Activated CD8-positive, alpha-beta memory T cell treated with anti-CD3 and anti-CD28 coated beads, Interleukin-2, amount 50 U/mL, for 24 hours (primary cell): Measurements from ENCODE around the gene C3orf70.
"Not testable (repeated sequence)": the region's sequence is repeated elsewhere in the genome, so short reads cannot be mapped to it uniquely, and the experiment has no call there.

ENCODE experiments used
- DNase-seq: peaks from one replicate; pipeline ENCODE4 v3.0.0-alpha.2; 2020; ENCODE audit errors: extremely low read depth

Gene C3orf70

DNA sequence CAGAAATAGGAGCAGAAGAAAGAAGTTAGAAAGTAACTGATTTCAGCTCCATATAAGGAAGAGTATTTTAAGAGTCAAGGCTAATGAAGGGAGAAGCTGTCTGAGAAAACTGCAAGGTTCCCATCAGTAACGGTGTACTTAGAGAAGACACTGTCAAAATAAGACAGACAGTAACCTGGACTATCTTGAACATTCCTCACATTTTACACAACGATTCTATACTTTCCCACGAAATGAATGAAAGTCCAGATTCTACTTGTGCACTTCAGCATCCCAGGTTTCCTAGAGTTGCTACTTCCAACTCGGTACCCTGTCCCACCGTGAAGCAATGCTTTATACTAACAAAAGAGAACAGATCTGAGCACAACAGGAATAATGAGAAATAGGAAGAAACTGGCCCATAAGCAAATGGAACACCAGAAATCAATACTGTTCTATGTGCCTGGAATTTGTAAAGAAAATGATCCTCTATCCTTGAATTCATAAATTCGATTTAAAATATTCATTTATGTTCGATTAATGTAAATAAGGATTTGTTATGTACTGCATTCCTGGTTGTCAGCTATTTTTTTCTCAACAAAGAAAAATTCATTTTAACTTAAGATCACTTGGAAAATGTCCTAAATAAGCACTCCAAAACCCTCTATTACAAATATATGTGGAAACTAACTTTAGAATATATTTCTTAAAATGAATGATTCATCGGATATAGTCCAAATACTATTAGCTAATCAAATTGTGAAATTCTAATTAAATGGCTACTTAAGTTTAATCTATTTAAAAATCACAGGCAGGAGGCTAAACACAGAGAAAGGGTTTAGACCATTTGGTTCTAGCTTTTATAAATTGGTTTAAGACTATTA, 1.5 kb downstream of the C3orf70 start:
- DNase-seq = no peak

DNA sequence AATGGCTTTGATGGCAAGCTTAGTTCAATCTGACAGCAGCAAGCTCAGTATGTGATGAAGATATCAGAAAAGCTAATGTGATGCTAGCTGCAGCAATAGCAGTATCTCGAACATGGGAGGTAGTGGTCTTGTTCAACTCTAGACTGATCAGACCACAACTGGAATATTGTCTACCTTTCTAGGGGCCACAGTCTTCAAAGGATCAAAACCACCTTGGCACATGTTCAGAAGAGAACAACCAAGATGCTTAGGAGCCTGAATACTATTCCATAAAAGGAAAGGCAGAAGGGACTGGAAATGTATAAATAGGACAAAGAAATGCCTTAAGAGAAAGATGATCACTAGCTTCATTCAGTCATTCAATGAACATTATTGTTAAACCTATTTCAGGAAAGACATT, 2.3 kb downstream of the C3orf70 start:
- DNase-seq = no peak

DNA sequence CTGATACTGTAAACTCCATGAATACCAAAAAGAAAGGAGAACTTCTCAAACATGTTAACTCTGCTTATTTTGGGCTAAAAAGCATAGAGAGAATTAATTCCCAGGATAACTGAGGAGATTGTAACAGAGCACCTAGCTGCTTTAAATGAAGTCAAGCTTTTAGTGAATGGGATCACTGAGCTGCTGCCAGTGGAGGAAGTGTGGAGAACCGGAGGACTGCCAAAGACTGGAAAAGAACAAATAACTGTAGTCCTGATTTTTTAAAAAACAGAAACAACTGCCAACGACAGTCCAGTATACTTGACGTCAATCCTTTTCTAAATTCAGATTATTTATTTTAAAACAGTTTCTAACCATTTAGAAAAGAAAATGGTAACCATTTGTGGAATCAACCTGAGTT, 3.3 kb downstream of the C3orf70 start:
- no peak for DNase-seq

DNA sequence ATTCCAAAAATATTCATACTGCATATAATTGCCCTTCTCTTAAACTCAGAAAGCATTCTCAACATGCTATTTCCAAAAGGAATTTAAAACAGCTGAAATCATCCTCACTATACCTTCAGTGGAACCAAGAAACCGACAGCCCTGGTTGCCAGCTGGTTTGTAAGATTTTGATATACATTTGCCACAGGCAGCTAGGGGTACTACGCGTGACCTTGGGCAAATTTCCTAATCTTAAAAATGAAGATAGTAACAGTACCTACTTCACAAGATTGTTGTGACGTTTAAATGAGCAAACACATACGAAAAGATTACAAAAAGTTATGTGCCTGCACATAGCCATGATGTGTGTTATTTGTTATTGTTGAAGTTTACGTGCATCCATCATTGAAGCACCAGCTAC, 7.3 kb downstream of the C3orf70 start:
- DNase-seq = no peak

DNA sequence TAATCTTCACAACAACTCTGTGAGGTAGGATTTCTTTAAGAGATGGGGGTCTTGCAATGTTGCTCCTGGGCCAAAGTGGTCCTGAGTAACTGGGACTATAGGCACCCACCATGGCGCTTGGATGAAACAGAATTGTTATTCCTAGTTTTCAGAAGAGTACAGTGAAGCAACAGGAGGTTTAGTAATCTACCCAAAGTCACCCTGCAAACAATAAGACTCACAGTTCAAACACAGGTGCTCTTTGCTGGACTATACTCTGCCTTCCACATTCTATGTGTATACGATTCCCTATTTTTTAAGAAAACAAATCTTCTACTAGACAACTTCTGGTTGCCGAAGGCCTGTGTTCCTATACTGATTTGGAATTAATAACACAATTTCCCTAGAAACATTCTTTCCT, 8.1 kb downstream of the C3orf70 start:
- no peak for DNase-seq

DNA sequence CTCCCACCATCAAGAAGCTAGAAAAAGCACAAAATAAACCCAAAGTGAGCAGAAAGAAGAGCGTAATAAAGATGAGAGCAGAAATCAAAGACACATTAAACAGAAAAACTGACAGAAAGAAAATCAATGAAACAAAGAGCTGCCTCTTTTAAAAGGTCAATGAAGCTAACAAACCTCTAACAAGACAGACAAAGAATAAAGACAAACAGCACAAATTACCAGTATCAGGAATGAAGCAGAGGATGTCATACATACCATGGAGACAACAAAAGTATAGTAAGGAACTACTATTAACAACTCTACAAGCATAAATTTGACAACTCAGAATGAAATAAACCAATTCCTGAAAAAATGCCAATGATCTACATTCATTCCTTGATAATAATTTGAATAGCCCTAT, 15.0 kb downstream of the C3orf70 start:
- no peak for DNase-seq

DNA sequence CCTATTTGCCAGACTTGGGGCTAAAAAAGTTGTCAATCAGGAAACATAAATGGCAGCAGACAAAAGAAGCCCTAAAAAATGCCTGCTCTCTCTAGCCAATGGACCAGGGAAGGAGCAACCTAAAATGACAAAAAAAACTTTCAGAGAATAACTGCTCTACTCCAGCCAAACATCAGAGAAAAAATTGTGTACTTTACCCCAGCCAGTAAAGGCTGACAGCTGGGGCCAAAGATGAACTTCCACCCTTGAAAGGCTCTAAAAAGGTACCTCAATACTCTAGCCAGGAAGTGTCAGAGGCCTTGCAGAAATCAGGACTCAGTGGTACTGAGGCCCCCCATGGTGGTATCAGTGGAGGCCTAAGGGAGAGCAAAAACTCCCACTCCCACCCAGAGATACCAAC, 18.4 kb downstream of the C3orf70 start:
- DNase-seq = no peak

DNA sequence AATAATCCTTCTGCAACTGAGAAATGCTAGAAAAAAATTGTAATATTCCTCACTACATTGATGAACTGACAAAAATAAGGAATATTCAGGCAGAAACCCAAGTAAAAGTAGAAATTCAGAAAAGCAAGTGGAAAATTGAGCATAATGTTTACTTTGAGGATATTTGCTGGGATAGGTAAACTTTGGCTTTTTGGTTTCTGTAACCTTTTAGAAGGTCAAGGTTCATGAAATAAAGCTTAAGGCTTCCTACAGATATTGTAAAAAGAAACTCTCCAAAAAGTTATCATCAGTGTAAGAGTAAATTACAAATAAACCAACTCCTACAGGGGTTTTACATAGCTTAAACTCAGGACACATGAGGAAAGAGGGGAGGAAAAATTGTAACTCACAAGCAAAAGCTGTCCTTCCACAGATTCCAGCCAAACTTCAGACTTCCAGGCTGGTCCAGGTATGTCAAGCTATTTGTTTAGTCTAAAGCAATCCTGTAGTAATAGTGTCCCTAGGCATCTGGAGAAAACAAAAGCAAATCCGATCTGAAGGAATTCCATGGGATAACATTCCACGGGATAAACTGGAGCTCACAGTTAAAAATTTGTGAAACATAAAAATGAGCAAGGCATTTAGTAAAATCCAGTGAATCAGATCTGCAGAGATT, 21.1 kb downstream of the C3orf70 start:
- no peak for DNase-seq

DNA sequence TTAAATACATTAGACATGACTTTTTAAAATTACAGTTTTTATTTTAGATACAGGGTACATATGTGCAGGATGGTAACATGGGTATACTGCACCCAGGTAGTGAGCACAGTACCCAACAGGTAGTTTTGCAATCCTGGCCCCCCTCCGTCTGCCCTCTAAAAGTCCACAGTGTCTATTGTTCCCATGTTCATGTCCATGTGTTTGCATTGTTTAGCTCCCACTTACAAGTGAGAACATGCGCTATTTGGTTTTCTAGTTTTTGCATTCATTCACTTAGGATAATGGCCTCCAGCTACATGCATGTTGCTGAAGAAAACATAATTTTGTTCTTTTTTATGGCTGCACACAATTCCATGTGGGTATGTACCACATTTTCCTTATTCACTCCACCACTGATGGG, 23.8 kb downstream of the C3orf70 start:
- no peak for DNase-seq

DNA sequence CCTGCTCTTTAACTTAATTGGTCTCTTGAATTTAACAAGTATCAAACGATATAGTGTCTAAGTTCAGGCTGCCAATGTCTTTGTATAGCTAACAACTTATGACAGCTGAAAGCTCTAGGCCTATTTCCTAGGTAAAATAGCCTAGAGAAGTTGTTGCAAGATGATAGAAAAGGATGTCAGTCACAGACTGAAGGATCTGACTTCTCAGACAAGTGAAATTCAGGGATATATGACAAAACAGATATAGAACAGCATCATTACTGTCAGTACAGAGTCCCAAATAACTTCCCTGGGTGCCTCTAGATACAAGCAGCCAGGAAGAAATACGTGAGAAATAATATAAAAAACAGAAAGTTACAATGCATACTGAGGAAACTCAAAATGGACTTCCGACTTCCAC, 26.7 kb downstream of the C3orf70 start:
- DNase-seq = no peak

DNA sequence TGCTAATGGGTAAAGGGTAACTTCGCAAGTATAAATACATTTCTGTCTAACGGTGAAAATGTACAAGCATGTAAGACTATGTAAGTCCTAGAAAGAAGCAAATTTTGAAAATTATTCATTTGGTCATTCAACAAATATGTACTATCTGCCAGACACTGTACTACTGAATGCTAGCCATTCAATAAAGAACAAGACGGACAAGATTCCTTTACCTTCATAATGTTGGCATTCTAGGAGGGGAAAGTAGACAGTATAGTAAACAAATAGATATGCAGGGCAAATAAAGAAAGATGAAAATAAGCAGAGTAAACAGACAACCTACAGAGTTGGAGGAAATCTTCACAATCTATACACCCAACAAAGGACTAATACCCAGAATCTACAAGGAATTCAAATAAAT, 32.7 kb downstream of the C3orf70 start:
- DNase-seq = no peak

DNA sequence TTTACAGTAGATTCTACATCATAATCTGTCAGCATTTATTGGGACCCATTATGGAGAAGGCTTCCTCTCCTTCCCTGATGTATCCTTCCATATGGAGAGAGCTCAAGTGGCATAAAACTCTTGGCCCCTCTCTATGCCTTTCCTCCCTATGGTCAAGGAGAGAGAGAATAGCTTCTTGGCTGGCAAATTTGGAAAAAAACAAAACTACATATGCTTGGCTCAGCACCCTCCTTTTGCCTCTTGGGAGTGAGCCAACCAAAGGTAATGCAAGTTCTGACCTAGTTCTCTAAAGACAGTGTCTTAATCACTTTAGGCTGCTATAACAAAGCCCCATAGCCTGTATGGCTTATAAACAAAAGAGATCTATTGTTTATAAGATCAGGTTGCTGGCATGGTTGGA, 37.5 kb downstream of the C3orf70 start:
- no peak for DNase-seq

DNA sequence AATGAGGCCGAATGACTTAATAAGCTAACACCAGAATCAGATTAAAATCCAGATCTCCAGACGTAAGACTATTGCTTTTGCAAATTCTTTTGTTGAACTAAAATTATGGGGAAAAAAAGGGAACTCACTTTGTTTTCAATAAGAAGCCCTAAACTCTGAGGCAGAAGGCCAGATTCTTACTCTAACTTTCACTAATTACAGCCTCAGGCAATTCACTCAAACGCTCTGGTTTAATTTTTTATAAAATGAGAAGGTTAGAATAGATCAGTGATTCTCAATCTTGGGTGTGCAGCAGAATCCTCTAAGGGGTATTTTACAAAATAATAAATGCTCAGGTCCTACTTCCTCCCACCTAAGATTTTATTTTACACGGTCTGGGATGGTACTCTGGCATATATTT, 38.1 kb downstream of the C3orf70 start:
- DNase-seq = no peak

DNA sequence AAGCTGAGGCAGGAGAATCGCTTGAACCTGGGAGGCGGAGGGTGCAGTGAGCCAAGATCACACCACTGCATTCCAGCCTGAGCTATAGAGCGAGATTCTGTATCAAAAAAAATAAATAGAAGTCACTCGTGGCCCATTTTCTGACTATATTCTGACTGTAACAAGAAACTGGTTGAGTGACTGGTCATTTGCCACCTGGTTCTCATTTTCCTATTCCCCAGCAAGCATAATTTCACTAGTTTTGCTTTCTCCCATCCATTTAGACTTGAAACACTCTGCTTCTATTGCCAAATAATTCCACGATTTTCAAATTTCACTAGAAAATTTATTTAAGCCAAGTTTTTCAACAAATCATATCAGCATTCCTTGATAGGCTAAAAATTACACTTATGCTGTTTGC, 40.7 kb downstream of the C3orf70 start:
- DNase-seq = no peak

DNA sequence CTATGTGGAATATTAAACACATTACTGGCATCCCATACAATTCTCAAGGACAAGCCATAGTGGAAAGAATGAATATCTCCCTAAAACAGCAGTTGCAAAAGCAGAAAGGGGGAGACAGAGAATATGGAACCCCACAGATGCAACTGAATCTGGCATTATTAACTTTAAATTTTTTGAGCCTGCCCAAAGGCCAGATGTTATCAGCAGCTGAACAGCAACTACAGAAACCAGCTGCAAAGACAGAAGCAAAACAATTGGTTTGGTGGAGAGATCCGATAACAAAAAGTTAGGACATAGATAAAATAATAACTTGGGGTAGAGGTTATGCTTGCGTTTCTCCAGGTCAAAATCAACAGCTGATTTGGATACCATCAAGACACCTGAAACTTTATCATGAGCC, 43.8 kb downstream of the C3orf70 start:
- DNase-seq = not testable (repeated sequence)

DNA sequence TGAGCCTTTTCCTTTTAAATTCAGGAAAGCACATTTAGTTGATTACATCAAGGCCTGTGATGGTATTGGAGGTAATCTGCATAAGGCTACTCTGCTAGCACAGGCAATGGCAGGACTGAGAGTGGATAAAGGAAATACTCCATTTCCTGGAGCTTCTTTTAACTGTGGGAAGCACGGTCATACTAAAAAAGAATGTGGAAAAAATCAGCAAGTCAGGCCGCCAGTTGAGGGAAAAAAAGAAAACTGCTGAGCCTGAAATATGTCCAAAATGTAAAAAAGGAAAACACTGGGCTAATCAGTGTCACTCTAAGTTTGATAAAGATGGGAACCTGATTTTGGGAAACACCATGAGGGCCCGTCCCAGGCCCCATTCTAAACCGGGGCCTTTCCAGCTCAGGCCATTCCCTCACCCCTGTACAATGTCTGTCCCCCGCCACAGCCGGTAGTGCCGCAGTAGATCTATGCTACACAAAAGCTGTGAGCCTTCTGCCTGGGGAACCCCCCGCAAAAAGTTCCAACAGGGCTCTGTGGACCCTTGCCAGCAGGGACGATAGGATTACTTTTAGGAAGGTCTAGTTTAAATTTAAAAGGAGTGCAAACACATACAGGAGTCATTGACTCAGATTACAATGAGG, 46.5 kb downstream of the C3orf70 start:
- DNase-seq = not testable (repeated sequence)

DNA sequence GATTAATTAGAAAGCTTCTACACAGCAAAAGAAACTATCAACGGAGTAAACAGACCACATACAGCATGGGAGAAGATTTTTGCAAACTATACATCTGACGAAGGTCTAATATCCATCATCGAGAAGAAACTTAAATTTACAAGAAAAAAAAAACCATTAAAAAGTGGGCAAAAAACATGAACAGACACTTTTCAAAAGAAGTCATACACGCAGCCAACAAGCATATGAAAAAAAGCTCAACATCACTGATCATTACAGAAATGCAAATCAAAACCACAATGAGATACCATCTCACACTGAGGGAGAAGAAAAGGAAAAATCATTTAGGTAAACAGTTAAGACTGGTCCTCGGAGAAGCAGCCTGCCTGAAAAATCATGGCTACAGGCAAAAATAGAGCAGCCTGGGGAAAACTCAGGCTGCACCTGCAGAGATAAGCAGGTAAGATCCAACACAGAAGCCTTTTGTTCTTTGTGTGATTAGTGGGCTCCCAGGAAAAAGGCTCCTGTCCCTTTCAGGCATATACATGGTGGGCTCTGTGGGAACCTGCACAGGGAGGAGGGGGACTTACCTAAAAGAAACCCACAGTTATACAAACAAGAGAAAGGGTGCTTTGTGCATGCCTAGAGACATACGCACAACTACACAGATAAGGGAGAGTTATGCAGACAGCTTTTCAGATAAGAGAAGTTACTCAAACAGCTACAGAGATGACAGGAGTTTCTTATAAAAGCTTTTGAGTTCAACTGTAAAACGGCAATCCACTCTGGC, 49.3 kb downstream of the C3orf70 start:
- DNase-seq = no peak

DNA sequence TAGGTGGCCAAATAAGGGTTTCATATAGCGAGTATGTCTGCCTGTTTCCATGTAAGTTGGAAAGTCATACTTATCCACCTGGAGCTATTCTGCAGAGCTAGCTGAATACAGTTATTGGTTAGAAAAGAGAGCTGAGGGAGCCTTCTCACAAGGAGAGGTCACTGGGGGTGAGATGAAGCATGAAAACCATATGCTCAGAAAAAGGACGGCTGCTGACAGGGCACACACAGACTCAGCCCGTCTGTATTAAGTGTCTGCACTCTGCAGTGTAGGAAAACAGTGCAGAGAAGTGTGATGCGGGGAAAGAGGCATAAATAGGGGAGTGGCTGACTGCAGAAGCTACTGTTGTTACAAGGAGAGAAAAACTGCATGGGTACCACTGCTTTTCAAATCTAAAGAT, 58.2 kb downstream of the C3orf70 start:
- no peak for DNase-seq

DNA sequence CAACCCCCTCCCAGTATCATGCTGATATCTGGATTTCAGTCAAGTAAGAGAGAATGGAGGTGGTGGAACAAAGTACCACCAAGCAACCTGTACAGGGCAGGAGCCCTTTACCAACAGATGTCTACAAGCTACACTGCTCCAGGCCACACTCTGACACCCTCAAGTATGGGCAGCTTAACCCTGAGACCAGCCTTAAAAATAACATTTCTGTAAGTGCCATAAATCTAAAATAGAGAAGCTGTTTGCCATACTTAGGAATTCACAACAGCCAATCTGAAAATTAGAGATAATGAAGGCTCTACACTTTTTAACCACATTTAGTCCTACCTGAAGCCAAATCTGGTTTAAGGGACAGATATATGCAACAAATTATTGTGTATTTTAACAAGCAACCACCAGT, 59.7 kb downstream of the C3orf70 start:
- DNase-seq = no peak

DNA sequence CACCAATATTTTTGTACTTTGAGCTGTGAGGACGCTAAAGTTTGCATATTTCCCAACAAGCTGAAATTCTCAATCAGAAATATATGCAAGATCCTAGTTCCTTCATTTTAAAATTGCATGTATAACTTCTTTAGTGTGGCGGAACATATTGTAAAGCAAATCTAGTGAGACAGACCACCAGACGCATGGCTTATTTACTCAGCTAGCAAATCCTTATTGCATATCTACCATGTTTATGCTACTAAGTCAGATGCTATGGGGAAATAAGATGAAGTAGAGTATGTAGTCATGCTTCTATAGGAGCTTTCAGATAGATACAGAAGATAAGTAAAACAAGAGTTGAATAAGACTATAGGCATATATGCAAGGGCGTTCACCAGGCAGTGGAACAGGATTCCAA, 62.0 kb downstream of the C3orf70 start:
- DNase-seq = no peak

DNA sequence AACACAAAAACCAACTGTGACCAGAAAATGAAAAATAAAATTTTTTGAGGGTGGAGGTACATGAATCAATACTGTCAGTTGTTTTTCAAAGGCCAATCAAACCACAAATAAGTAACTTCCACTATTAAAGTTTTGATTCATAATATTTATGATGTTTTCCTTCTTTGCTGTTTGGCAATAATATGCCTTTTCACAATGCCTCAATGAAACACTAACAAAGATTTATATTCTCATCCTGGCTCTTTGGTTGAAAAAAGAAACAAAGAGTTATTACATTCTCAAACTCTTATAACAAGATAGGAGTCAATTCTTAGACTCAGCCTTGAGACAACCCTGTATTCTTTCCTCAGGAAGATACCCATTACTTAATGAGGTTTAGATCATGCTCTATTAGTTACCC, 63.1 kb downstream of the C3orf70 start:
- DNase-seq = no peak

DNA sequence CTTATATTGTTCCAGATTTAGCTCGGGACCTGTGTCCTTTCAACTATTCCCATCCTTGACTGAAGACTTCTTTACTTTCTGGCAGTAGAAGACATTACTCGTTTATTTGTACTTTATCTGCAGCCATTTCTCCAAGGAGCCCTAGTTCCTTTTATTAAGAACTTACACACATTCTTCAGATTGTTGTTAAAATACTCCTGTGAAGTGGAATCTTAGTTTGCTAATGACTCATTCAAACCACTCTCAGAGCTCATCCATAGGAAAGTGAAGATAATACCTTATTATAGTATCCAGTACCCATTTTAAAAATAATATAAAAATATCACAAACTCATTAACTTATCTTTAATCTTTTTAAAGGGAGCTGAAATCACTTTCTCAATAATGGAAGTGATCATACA, 63.5 kb downstream of the C3orf70 start:
- DNase-seq = no peak
